HepG2 (cell line): ENCODE results near the gene ST6GALNAC6. TPM values are rescaled to one million over a fixed set of nuclear protein-coding genes. Genes with fewer than 3 reads are reported as not detected.

ENCODE experiments used
- ADNP ChIP-seq: sonication (generic); formaldehyde crosslinking; IDR thresholded peaks from 2 replicates; pipeline ENCODE4 v1.4.0; 2020; ENCODE audit warnings: missing genetic modification reagents
- HNF4A ChIP-seq: sonication (generic); formaldehyde crosslinking; IDR thresholded peaks from 2 replicates; pipeline ENCODE4 v1.4.0; 2020; ENCODE audit warnings: missing genetic modification reagents
- SAP130 ChIP-seq: IDR thresholded peaks from 2 replicates; pipeline ENCODE4 v1.6.1; 2016; ENCODE audit warnings: low read depth
- TBX2 ChIP-seq: sonication (generic); formaldehyde crosslinking; IDR thresholded peaks from 2 replicates; pipeline ENCODE4 v1.5.0; 2020; ENCODE audit warnings: missing genetic modification reagents, mild to moderate bottlenecking, borderline replicate concordance
- ZNF101 ChIP-seq: sonication (generic); formaldehyde crosslinking; IDR thresholded peaks from 2 replicates; pipeline ENCODE4 v1.4.0; 2020; ENCODE audit warnings: mild to moderate bottlenecking, low read depth, missing genetic modification reagents, borderline replicate concordance
- ZNF317 ChIP-seq: sonication (generic); formaldehyde crosslinking; IDR thresholded peaks from 2 replicates; pipeline ENCODE4 v1.5.0; 2020; ENCODE audit warnings: mild to moderate bottlenecking, missing genetic modification reagents
- ZNF333 ChIP-seq: sonication (generic); formaldehyde crosslinking; IDR thresholded peaks from 2 replicates; pipeline ENCODE4 v1.4.0; 2020; ENCODE audit warnings: mild to moderate bottlenecking, missing genetic modification reagents, borderline replicate concordance
- polyA plus RNA-seq, 8 experiments: library from polyadenylated mRNA; depleted of rRNA in 3 of 8; stranded (reverse) in 7 of 8; unstranded in 1 of 8; fragments of >200 nt; fragmentation: Illumina TruSeq in 4 of 8; extraction: Trizol in 4 of 8; gene quantifications; 2 replicates each; pipeline versions ENCODE4 v1.2.1 to v1.2.3, GENCODE V29; 2011 to 2016; ENCODE audit warnings: low read depth in 4 of 8, missing spikeins in 1 of 8, mixed read lengths in 1 of 8; ENCODE audit not compliant: insufficient read depth in 1 of 8
- total RNA-seq, 5 experiments: library from RNA; depleted of rRNA; stranded (reverse); fragments of >200 nt; fragmentation: Illumina TruSeq; extraction: Trizol; gene quantifications; 2 replicates each; pipeline ENCODE4 v1.2.3, GENCODE V29; 2016; ENCODE audit warnings: low read depth in 1 of 5
- TF ChIP-seq, protein P1 (sequence below): IDR thresholded peaks from 2 replicates; pipeline ENCODE4 v1.6.1; 2012; ENCODE audit warnings: inconsistent platforms
- TF ChIP-seq, protein P2 (sequence below): sonication (generic); formaldehyde crosslinking; IDR thresholded peaks from 2 replicates; pipeline ENCODE4 v1.4.0; 2020; ENCODE audit warnings: mild to moderate bottlenecking, missing genetic modification reagents
- TF ChIP-seq, protein P3 (sequence below): sonication (generic); formaldehyde crosslinking; IDR thresholded peaks from 2 replicates; pipeline ENCODE4 v1.8.1; 2022; ENCODE audit warnings: low read depth, mild to moderate bottlenecking, missing genetic modification reagents

ST6GALNAC6 gene
- total and polyA plus RNA-seq, 2 of the 13 experiments (the other 11 are each of a cell fraction or from before 2014, with no cell fraction given): 18.5 to 65.4 TPM

- TF ChIP-seq ZNF101 (CRISPR knock-in tag): no peak
- TF ChIP-seq ADNP (CRISPR knock-in tag): no peak
- TF ChIP-seq, protein P1, sequence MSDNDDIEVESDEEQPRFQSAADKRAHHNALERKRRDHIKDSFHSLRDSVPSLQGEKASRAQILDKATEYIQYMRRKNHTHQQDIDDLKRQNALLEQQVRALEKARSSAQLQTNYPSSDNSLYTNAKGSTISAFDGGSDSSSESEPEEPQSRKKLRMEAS: peak; percentile 56
- TF ChIP-seq, protein P2, sequence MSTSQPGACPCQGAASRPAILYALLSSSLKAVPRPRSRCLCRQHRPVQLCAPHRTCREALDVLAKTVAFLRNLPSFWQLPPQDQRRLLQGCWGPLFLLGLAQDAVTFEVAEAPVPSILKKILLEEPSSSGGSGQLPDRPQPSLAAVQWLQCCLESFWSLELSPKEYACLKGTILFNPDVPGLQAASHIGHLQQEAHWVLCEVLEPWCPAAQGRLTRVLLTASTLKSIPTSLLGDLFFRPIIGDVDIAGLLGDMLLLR: no peak
- peak; percentile 54 for TF ChIP-seq HNF4A (CRISPR knock-in tag)
- TF ChIP-seq, protein P3, sequence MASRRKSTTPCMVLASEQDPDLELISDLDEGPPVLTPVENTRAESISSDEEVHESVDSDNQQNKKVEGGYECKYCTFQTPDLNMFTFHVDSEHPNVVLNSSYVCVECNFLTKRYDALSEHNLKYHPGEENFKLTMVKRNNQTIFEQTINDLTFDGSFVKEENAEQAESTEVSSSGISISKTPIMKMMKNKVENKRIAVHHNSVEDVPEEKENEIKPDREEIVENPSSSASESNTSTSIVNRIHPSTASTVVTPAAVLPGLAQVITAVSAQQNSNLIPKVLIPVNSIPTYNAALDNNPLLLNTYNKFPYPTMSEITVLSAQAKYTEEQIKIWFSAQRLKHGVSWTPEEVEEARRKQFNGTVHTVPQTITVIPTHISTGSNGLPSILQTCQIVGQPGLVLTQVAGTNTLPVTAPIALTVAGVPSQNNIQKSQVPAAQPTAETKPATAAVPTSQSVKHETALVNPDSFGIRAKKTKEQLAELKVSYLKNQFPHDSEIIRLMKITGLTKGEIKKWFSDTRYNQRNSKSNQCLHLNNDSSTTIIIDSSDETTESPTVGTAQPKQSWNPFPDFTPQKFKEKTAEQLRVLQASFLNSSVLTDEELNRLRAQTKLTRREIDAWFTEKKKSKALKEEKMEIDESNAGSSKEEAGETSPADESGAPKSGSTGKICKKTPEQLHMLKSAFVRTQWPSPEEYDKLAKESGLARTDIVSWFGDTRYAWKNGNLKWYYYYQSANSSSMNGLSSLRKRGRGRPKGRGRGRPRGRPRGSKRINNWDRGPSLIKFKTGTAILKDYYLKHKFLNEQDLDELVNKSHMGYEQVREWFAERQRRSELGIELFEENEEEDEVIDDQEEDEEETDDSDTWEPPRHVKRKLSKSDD (CRISPR knock-in tag): no peak
- peak; percentile 40; the same call in 1 of the 2 replicates for TF ChIP-seq ZNF317 (CRISPR knock-in tag)
- peak; percentile 14; the same call in 1 of the 2 replicates for TF ChIP-seq SAP130 (CRISPR knock-in tag)
- 0 out of 2 replicates have a peak, but pooled peaks have one; percentile 90 for TF ChIP-seq ZNF333 (CRISPR knock-in tag)
- 0 out of 2 replicates have a peak, but pooled peaks have one; percentile 19 for TF ChIP-seq TBX2 (CRISPR knock-in tag)
- TF ChIP-seq, all 625 proteins: peak for 41
Observed at GRCh38 chr9:127915801-127916719, 16.7 kb upstream of the ST6GALNAC6 start (continued).
